Heart right ventricle (tissue), 16 donors: ENCODE measurements around the gene FBXW12. TPM values are rescaled to one million over a fixed set of nuclear protein-coding genes. Genes with fewer than 3 reads are reported as not detected.

Source experiments
- ATAC-seq, 8 donors: fragments of 200-7000 bp; cut with Tn5 transposase; one replicate each; pipeline ENCODE4 v1.9.1; 2020; ENCODE audit warnings: mild to moderate bottlenecking in 8 of 8, moderate library complexity in 8 of 8, moderate number of reproducible peaks in 1 of 8
- DNase-seq, 2 donors: peaks; one replicate each; pipeline ENCODE4 v3.0.0-alpha.2; 2020
- H3K27ac ChIP-seq, 10 donors: fragments of 200-600 bp; sonication (generic) in 2 of 10; one replicate each; pipeline versions ENCODE4 v1.5.0 to v1.8.0; 2020 to 2022; ENCODE audit warnings: mild to moderate bottlenecking in 3 of 10
- H3K27me3 ChIP-seq, 7 donors: fragments of 200-600 bp; one replicate each; pipeline ENCODE4 v1.8.0; 2021 to 2022; ENCODE audit warnings: mild to moderate bottlenecking in 2 of 7
- H3K36me3 ChIP-seq, 9 donors: fragments of 200-600 bp; sonication (generic) in 1 of 9; one replicate each; pipeline versions ENCODE4 v1.5.0 to v1.8.0; 2020 to 2022; ENCODE audit warnings: mild to moderate bottlenecking in 2 of 9
- H3K4me1 ChIP-seq, 9 donors: fragments of 200-600 bp; sonication (generic) in 1 of 9; one replicate each; pipeline versions ENCODE4 v1.5.0 to v1.8.0; 2020 to 2022; ENCODE audit warnings: mild to moderate bottlenecking in 4 of 9
- H3K4me3 ChIP-seq, 10 donors: fragments of 200-600 bp; sonication (generic) in 2 of 10; one replicate each; pipeline versions ENCODE4 v1.5.0 to v1.8.0; 2020 to 2022; ENCODE audit warnings: mild to moderate bottlenecking in 7 of 10, moderate library complexity in 2 of 10
- H3K9me3 ChIP-seq, 11 donors: fragments of 200-600 bp in 10 of 11; sonication (generic) in 2 of 11; one replicate each; pipeline versions ENCODE4 v1.5.0 to v1.8.0; 2013 to 2022; ENCODE audit warnings: mild to moderate bottlenecking in 2 of 11, control low read depth in 1 of 11, moderate library complexity in 1 of 11
- WGBS, 2 donors: extraction: QIAGEN DNeasy Blood & Tissue Kit; methylation state at CpG; one replicate each; pipeline ENCODE4 v1.1.7; 2013; ENCODE audit warnings: inconsistent platforms in 1 of 2; 5-methylcytosine and 5-hydroxymethylcytosine counted together
- intact Hi-C, 10 donors: fragments of 100-400 bp; cut with DNase I; formaldehyde crosslinking; loops; one replicate each; pipeline versions ENCODE4 v1.11.1 to v1.14.2; 2022
- polyA plus RNA-seq, 2 donors: library from polyadenylated mRNA; stranded (reverse); fragments of 200-250 nt; gene quantifications; one replicate each; pipeline ENCODE4 v1.2.3, GENCODE V29; 2013
- total RNA-seq, 10 donors: library from RNA; stranded (reverse); fragmentation: NEBNext Ultra II Directional in 3 of 10; extraction: Animal tissue kit (Norgen Biotek cat#: 25700) in 3 of 10; gene quantifications; one replicate each; pipeline versions ENCODE4 v1.2.1 to v1.2.4, GENCODE V29; 2021 to 2023
- TF ChIP-seq, protein P1 (sequence below), 9 donors: fragments of 200-600 bp; sonication (generic) in 2 of 9; IDR thresholded peaks; one replicate each; pipeline versions ENCODE4 v1.5.0 to v1.8.0; 2021 to 2022; ENCODE audit warnings: antibody characterized with exemption in 9 of 9, mild to moderate bottlenecking in 5 of 9, moderate library complexity in 1 of 9
- donor health status: Arrhythmogenic right ventricular cardiomyopathy.
- donor health status: ischemic (EF 13 %, LVEDD 7.1; RV severe dilation, severe dysfunction).
- donor health status: healthy with polysubstance abuse.
- donor health status: DM: no; HTN: yes; CAD: no.
- donor health status: DM: no; HTN: no; CAD: no.
- donor health status: ischemic (EF 25% LVEDD 6.9; RV normal size, moderate dysfunction).
- donor health status: ischemic (EF 25% LVEDD 5.7; RV mildly dilated, moderate dysfunction).
- donor health status: healthy.
- donor health status: DM: yes; HTN: yes; CAD: no.
- donor health status: Ischemic cardiomyopathy.
- donor health status: ischemic (EF 35%, LVEDD 5.7; RV mildly dilated, moderate dysfunction).
- donor health status: nonischemic (EF 11% LVEDD 7.7; RV severe dilation, severe dysfunction).
- donor health status: DM: yes; HTN: yes; CAD: no.
- donor health status: PGD.
- donor health status: ischemic (EF 29% LVEDD 5.4; RV normal size, mild dysfunction).
- donor health status: nonischemic (EF 23%, LVEDD 6.1; RV moderate dilation, normal function).

Gene FBXW12
- total and polyA plus RNA-seq, 12 donors: 0.28 to 0.29 TPM; not detected in 10

DNA sequence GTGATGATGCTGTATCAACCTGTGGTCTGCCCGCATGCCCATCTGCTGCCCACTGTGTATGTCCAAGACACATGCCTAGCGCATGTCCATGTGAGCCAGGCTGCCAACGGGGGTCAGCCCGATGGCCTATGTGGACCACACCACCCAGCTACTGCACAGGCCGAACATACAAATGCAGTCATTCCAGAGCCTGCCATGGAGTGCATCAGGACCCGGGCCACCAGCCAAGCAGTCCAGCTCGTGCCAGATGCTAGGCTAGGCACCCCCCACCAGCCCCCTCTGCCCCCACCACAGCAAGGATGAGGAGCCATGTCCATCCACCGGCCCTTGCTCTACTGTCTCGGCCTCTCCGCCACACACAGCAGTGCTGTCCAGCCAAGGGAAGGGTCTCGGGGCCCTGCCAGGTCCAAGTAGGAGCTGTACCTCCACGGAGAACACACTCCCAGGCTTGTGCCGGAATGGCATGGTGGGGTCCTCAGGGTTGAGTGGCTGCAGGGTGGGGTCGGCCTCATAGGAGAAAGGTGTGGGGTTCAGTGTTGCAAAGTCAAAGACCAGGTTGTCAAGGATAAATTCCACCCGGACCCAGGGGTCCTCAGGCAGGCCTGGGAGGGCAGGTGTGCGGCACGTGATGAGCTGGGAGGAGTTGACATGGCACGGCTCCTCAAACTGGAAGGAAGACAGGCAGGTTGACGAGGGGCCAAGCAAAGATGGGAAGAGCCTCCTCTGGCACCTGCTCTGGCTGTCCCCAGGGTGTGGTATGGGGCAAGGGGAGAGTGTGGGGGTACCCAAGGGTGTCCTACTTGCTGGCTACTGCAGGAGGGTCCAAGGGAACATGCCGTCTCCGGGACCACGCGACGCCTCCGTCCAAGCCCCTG lies 42.6 kb downstream of the FBXW12 start:
- ATAC-seq (peak in 1 of 8 donors; percentile 18), DNase-seq (no peak)
- intact Hi-C loops: no loop called here
- Histone ChIP-seq H3K4me1 (no peaks in the 10 kb centered on the region), H3K27ac (no peak overlapping the region), H3K27me3 (no peaks in the 10 kb centered on the region), H3K4me3 (no peak overlapping the region), H3K36me3 (peaks cover 0 to 95% (median 37%) of the 10 kb centered on the region in 9 donors), H3K9me3 (no peaks in the 10 kb centered on the region)
- WGBS, 2 donors: 87 to 88% methylated on average over 25 of the region's 25 CpGs
- TF ChIP-seq, protein P1, sequence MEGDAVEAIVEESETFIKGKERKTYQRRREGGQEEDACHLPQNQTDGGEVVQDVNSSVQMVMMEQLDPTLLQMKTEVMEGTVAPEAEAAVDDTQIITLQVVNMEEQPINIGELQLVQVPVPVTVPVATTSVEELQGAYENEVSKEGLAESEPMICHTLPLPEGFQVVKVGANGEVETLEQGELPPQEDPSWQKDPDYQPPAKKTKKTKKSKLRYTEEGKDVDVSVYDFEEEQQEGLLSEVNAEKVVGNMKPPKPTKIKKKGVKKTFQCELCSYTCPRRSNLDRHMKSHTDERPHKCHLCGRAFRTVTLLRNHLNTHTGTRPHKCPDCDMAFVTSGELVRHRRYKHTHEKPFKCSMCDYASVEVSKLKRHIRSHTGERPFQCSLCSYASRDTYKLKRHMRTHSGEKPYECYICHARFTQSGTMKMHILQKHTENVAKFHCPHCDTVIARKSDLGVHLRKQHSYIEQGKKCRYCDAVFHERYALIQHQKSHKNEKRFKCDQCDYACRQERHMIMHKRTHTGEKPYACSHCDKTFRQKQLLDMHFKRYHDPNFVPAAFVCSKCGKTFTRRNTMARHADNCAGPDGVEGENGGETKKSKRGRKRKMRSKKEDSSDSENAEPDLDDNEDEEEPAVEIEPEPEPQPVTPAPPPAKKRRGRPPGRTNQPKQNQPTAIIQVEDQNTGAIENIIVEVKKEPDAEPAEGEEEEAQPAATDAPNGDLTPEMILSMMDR (IDR thresholded peaks at IDR 0.05): no peak

DNA sequence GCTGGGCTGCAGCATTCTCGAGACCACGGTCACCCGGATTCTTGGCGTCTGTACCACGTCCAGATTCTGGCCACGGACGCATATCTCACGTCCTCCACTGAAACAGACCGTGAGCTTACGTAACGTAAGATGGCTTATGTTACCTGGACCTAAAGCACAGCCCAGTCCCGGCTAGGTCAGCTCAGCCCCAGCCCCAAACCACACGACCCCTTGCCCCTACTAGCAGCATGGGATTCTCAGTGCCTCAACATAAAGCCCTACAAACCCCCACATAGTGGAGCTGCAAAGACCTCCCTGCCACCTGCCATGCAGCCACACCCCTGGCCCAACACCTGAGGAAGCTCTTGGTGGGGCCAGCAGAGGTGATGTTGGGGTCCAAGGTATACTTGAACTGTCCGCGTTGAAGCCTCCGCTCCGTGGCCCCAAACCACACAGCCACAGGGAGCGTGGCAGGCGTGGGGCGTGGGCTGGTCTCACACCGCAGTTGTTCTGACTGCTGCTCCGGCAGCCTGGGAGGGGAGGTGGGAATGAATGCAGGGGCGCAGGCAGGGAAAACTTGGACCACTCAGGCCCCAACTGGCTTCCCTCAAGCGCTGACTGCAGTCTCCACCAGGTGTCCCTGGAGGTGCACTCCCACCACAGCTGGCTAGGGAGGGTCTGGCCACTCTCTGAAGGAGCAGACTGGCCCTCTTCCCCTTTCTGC lies 43.4 kb downstream of the FBXW12 start:
- TF ChIP-seq, protein P1 (IDR thresholded peaks at IDR 0.05): no peak
- ATAC-seq: no peak
- DNase-seq: no peak
- intact Hi-C loops: no loop called here
- Histone ChIP-seq H3K4me1 (no peaks in the 10 kb centered on the region), H3K36me3 (peaks cover 0 to 87% (median 33%) of the 10 kb centered on the region in 9 donors), H3K9me3 (no peaks in the 10 kb centered on the region), H3K4me3 (no peak overlapping the region), H3K27me3 (no peaks in the 10 kb centered on the region), H3K27ac (no peak overlapping the region)
- WGBS, 2 donors: 93 to 94% methylated on average over 24 of the region's 24 CpGs

GRCh38 chr3:48416091-48416505 lies 44.1 kb downstream of the FBXW12 start:
- no peak for ATAC-seq
- Histone ChIP-seq H3K36me3 (peaks cover 0 to 80% (median 33%) of the 10 kb centered on the region in 9 donors), H3K9me3 (no peaks in the 10 kb centered on the region), H3K4me1 (no peaks in the 10 kb centered on the region), H3K27me3 (no peaks in the 10 kb centered on the region), H3K27ac (no peak overlapping the region), H3K4me3 (no peak overlapping the region)
- TF ChIP-seq, protein P1 (IDR thresholded peaks at IDR 0.05): no peak
- WGBS, 2 donors: 95 to 96% methylated on average over 14 of the region's 14 CpGs
- intact Hi-C loops: no loop called here
- no peak for DNase-seq

GRCh38 chr3:48416546-48416945 lies 44.5 kb downstream of the FBXW12 start:
- H3K27me3 ChIP-seq: no peaks in the 10 kb centered on the region
- H3K27ac ChIP-seq: no peak overlapping the region
- no peak overlapping the region for H3K4me3 ChIP-seq
- H3K36me3 ChIP-seq: peaks cover 0 to 75% (median 31%) of the 10 kb centered on the region in 9 donors
- no peaks in the 10 kb centered on the region for H3K9me3 ChIP-seq
- peaks cover 0 to 4% (median 0%) of the 10 kb centered on the region in 9 donors for H3K4me1 ChIP-seq
- TF ChIP-seq, protein P1 (IDR thresholded peaks at IDR 0.05): no peak
- ATAC-seq: no peak
- intact Hi-C loops: no loop called here
- DNase-seq: no peak
- 97 to 98% methylated on average over 4 of the region's 4 CpGs for WGBS, 2 donors
